HepG2 (cell line): ENCODE data around the gene NMNAT3. TPM values are rescaled to one million over a fixed set of nuclear protein-coding genes. Genes with fewer than 3 reads are reported as not detected.

Experiments
- ATAC-seq: fragments of 200-7000 bp; cut with Tn5 transposase; 3 replicates; pipeline ENCODE4 v1.9.1; 2020; ENCODE audit warnings: mild to moderate bottlenecking, moderate library complexity
- BruUV-seq: library from RNA; stranded (reverse); fragments of 400-500 nt; replicated peaks from 2 replicates; lab custom pipeline; 2021; lab: Mats Ljungman, UMichigan
- CTCF ChIA-PET: fragments of 300-600 bp; formaldehyde crosslinking; extraction: SDS; loops from one replicate; lab custom pipeline; 2021; ENCODE audit warnings: low total read pairs, inconsistent platforms, low intra/inter-chr PET ratio; lab: Yijun Ruan, JAX
- POLR2A ChIA-PET: fragments of 350-600 bp; sonication (Branson Sonifier 250); formaldehyde crosslinking; loops from one replicate; lab custom pipeline; 2020; ENCODE audit warnings: antibody characterized with exemption, inconsistent platforms; lab: Yijun Ruan, JAX
- DNase-seq: peaks from one replicate; pipeline ENCODE4 v3.0.0-alpha.2; 2015; ENCODE audit warnings: low spot score
- FAIRE-seq: peaks from 3 replicates; lab custom pipeline; 2011; peaks lifted over from hg19 to GRCh38; lab: Jason Lieb, UNC
- H2AFZ ChIP-seq: one replicate; pipeline ENCODE4 v1.6.1; 2011; ENCODE audit warnings: low read length, inconsistent platforms
- H3K27ac ChIP-seq: fragments of 300-600 bp; 3 replicates; pipeline ENCODE4 v1.8.0; 2011; ENCODE audit warnings: mixed run types, mild to moderate bottlenecking, mixed read lengths, low read length, inconsistent platforms; ENCODE audit not compliant: insufficient read depth; ENCODE audit errors: extremely low read length
- H3K27me3 ChIP-seq, 2 experiments: fragments of 200-600 bp in 1 of 2; 2 replicates in 1 of 2; 3 replicates in 1 of 2; pipeline versions ENCODE4 v1.6.0 to v1.8.0; 2011; ENCODE audit warnings: low read length in 2 of 2, mild to moderate bottlenecking in 2 of 2, moderate library complexity in 2 of 2, inconsistent platforms in 1 of 2; ENCODE audit not compliant: insufficient read depth in 2 of 2, control insufficient read depth in 1 of 2
- H3K36me3 ChIP-seq, 2 experiments: fragments of 200-600 bp in 1 of 2; replicated peaks in 1 of 2; 2 replicates in 1 of 2; 3 replicates in 1 of 2; pipeline versions ENCODE4 v1.5.1 to v1.8.0; 2011; ENCODE audit warnings: low read length in 2 of 2, inconsistent platforms in 1 of 2; ENCODE audit not compliant: insufficient read depth in 2 of 2, control insufficient read depth in 1 of 2
- H3K4me1 ChIP-seq: 2 replicates; pipeline ENCODE4 v1.5.1; 2012; ENCODE audit warnings: low read length, inconsistent platforms; ENCODE audit not compliant: insufficient read depth
- H3K4me2 ChIP-seq: 2 replicates; pipeline ENCODE4 v1.6.0; 2011; ENCODE audit warnings: low read depth, low read length, inconsistent platforms
- H3K4me3 ChIP-seq, 3 experiments: fragments of 200-600 bp in 1 of 3; sonication (generic), shearing (Covaris generic) in 1 of 3; replicated peaks in 1 of 3; 2 replicates each; pipeline ENCODE4 v1.5.1; 2011 to 2016; ENCODE audit warnings: low read length in 3 of 3, inconsistent platforms in 2 of 3, low read depth in 2 of 3, mild to moderate bottlenecking in 2 of 3, control low read depth in 1 of 3, mixed read lengths in 1 of 3; ENCODE audit not compliant: insufficient read depth in 1 of 3
- H3K79me2 ChIP-seq: one replicate; pipeline ENCODE4 v1.6.1; 2011; ENCODE audit warnings: low read length, inconsistent platforms; ENCODE audit not compliant: insufficient read depth
- H3K9ac ChIP-seq: 2 replicates; pipeline ENCODE4 v1.6.0; 2011; ENCODE audit warnings: mild to moderate bottlenecking, low read depth, low read length, inconsistent platforms; ENCODE audit not compliant: insufficient read depth
- H3K9me3 ChIP-seq: 2 replicates; pipeline ENCODE4 v1.5.1; 2012; ENCODE audit warnings: mild to moderate bottlenecking, low read length
- H4K20me1 ChIP-seq: 2 replicates; pipeline ENCODE4 v1.6.0; 2011; ENCODE audit warnings: inconsistent platforms, mild to moderate bottlenecking, low read length, moderate library complexity; ENCODE audit not compliant: insufficient read depth
- ARID2 ChIP-seq: sonication (generic); formaldehyde crosslinking; IDR thresholded peaks from 2 replicates; pipeline ENCODE4 v1.8.1; 2022; ENCODE audit warnings: mild to moderate bottlenecking, missing genetic modification reagents, borderline replicate concordance
- CBFB ChIP-seq: sonication (generic); formaldehyde crosslinking; IDR thresholded peaks from 2 replicates; pipeline ENCODE4 v1.4.0; 2020; ENCODE audit warnings: missing genetic modification reagents
- E2F5 ChIP-seq: sonication (generic); formaldehyde crosslinking; conservative IDR thresholded peaks from 2 replicates; pipeline ENCODE4 v1.4.0; 2020; ENCODE audit warnings: missing genetic modification reagents
- EED ChIP-seq: sonication (generic); formaldehyde crosslinking; IDR thresholded peaks from 2 replicates; pipeline ENCODE4 v1.5.0; 2020; ENCODE audit warnings: mild to moderate bottlenecking, missing genetic modification reagents
- HHEX ChIP-seq: IDR thresholded peaks from 2 replicates; pipeline ENCODE4 v1.6.1; 2016; ENCODE audit warnings: control low read depth
- KAT2B ChIP-seq: fragments of 150-350 bp; IDR thresholded peaks from 2 replicates; pipeline ENCODE4 v1.6.1; 2014; ENCODE audit warnings: low read depth, low read length, borderline replicate concordance
- MTA1 ChIP-seq: sonication (generic); formaldehyde crosslinking; IDR thresholded peaks from 2 replicates; pipeline ENCODE4 v1.4.0; 2020; ENCODE audit warnings: missing genetic modification reagents, mild to moderate bottlenecking, borderline replicate concordance
- PHB2 ChIP-seq: fragments of 450-650 bp; IDR thresholded peaks from 2 replicates; pipeline ENCODE4 v1.6.1; 2018; ENCODE audit not compliant: partially characterized antibody
- ZBTB3 ChIP-seq: sonication (generic); formaldehyde crosslinking; IDR thresholded peaks from 2 replicates; pipeline ENCODE4 v1.4.0; 2020; ENCODE audit warnings: low read depth, mild to moderate bottlenecking, moderate library complexity, missing genetic modification reagents, borderline replicate concordance
- ZNF281 ChIP-seq: sonication (generic); formaldehyde crosslinking; IDR thresholded peaks from 2 replicates; pipeline ENCODE4 v1.4.0; 2020; ENCODE audit warnings: missing genetic modification reagents, borderline replicate concordance
- ZNF484 ChIP-seq: sonication (generic); formaldehyde crosslinking; IDR thresholded peaks from 2 replicates; pipeline ENCODE4 v1.5.1; 2020; ENCODE audit warnings: mild to moderate bottlenecking, low read depth, missing genetic modification reagents, borderline replicate concordance
- ZSCAN9 ChIP-seq: IDR thresholded peaks from 2 replicates; pipeline ENCODE4 v1.6.1; 2016; ENCODE audit warnings: borderline replicate concordance
- ZZZ3 ChIP-seq: sonication (generic); formaldehyde crosslinking; IDR thresholded peaks from 2 replicates; pipeline ENCODE4 v1.4.0; 2020; ENCODE audit warnings: missing genetic modification reagents, mild to moderate bottlenecking, borderline replicate concordance
- WGBS: methylation state at CpG from one replicate; pipeline ENCODE4 v1.1.6; 2017; ENCODE audit warnings: low lambda C conversion rate; 5-methylcytosine and 5-hydroxymethylcytosine counted together
- in situ Hi-C: cut with HindIII; loops from 2 replicates; pipeline ENCODE4 v1.10.0; 2017; ENCODE audit warnings: low pct_unique_long_range_greater_than_20kb; ENCODE audit not compliant: extremely low pct_ligation_motif_present
- intact Hi-C: fragments of 100-400 bp; cut with micrococcal nuclease; formaldehyde crosslinking; loops from one replicate; pipeline ENCODE4 v1.10.0; 2022; ENCODE audit not compliant: unreplicated experiment
- polyA plus RNA-seq, 8 experiments: library from polyadenylated mRNA; depleted of rRNA in 3 of 8; stranded (reverse) in 7 of 8; unstranded in 1 of 8; fragments of >200 nt; fragmentation: Illumina TruSeq in 4 of 8; extraction: Trizol in 4 of 8; gene quantifications; 2 replicates each; pipeline versions ENCODE4 v1.2.1 to v1.2.3, GENCODE V29; 2011 to 2016; ENCODE audit warnings: low read depth in 4 of 8, missing spikeins in 1 of 8, mixed read lengths in 1 of 8; ENCODE audit not compliant: insufficient read depth in 1 of 8
- total RNA-seq, 5 experiments: library from RNA; depleted of rRNA; stranded (reverse); fragments of >200 nt; fragmentation: Illumina TruSeq; extraction: Trizol; gene quantifications; 2 replicates each; pipeline ENCODE4 v1.2.3, GENCODE V29; 2016; ENCODE audit warnings: low read depth in 1 of 5
- TF ChIP-seq, protein P1 (sequence below): sonication (generic); formaldehyde crosslinking; IDR thresholded peaks from 2 replicates; pipeline ENCODE4 v1.8.1; 2023; ENCODE audit warnings: mild to moderate bottlenecking, inconsistent platforms, moderate library complexity, missing genetic modification reagents, borderline replicate concordance

NMNAT3 gene
- total and polyA plus RNA-seq, 2 of the 13 experiments (the other 11 are each of a cell fraction or from before 2014, with no cell fraction given), result 6.1 to 7.0 TPM

GRCh38 chr3:139547666-139548065 lies 130.1 kb downstream of the NMNAT3 start (continued):
- TF ChIP-seq HHEX (no peak), E2F5 (no peak), KAT2B (no peak), ZNF281 (no peak), ZBTB3 (CRISPR knock-in tag) (no peak), ZSCAN9 (no peak), MTA1 (no peak), ARID2 (no peak), ZNF484 (CRISPR knock-in tag) (no peak)
- TF ChIP-seq, protein P1, sequence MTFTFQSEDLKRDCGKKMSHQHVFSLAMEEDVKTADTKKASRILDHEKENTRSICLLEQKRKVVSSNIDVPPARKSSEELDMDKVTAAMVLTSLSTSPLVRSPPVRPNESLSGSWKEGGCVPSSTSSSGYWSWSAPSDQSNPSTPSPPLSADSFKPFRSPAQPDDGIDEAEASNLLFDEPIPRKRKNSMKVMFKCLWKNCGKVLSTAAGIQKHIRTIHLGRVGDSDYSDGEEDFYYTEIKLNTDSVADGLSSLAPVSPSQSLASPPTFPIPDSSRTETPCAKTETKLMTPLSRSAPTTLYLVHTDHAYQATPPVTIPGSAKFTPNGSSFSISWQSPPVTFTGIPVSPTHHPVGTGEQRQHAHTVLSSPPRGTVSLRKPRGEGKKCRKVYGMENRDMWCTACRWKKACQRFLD, result no peak

DNA sequence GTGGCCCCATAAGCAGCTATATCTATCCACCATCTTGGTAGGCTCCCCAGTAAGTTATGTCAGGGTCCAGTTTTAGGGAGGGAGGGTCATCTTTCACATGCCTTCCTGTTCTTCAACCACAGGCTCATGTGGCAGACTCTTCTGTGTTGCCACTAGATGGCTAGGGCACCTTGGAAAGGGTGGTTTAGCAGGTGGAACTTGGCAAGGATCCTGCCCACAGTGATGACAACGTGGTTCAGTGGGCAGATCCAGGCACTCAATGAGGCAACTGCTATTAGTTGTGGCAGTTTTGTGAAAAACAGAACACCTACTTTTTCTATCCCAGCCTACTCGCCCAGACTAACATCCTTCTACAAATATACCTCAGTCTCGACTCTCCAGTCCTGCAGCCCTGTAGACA lies 131.0 kb downstream of the NMNAT3 start:
- Histone ChIP-seq H3K4me1 (no peaks in the 10 kb centered on the region), H3K9me3 (no peaks in the 10 kb centered on the region), H3K27ac (no peak overlapping the region), H3K4me3 (no peak overlapping the region), H3K79me2 (no peaks in the 10 kb centered on the region), H3K4me2 (no peak overlapping the region), H2AFZ (no peak overlapping the region), H3K9ac (no peak overlapping the region), H4K20me1 (no peaks in the 10 kb centered on the region), H3K27me3 (peaks cover 0 to 8% of the 10 kb centered on the region in 2 experiments; a peak in 1 of 5 replicates), H3K36me3 (no peaks in the 10 kb centered on the region)
- no peak for DNase-seq
- in situ Hi-C loops (no loop called here), intact Hi-C loops (no loop called here)
- 10% methylated on average over 2 of the region's 3 CpGs for WGBS
- FAIRE-seq, result no peak
- TF ChIP-seq PHB2 (no peak), EED (no peak), CBFB (CRISPR knock-in tag) (no peak), ZZZ3 (CRISPR knock-in tag) (no peak)
- POLR2A ChIA-PET, result no interaction called here
- CTCF ChIA-PET, result no interaction called here
- no peak for ATAC-seq
- no TSS peak for BruUV-seq
